ENCODE results near the gene CEP170B.

CEP170B gene

DNA sequence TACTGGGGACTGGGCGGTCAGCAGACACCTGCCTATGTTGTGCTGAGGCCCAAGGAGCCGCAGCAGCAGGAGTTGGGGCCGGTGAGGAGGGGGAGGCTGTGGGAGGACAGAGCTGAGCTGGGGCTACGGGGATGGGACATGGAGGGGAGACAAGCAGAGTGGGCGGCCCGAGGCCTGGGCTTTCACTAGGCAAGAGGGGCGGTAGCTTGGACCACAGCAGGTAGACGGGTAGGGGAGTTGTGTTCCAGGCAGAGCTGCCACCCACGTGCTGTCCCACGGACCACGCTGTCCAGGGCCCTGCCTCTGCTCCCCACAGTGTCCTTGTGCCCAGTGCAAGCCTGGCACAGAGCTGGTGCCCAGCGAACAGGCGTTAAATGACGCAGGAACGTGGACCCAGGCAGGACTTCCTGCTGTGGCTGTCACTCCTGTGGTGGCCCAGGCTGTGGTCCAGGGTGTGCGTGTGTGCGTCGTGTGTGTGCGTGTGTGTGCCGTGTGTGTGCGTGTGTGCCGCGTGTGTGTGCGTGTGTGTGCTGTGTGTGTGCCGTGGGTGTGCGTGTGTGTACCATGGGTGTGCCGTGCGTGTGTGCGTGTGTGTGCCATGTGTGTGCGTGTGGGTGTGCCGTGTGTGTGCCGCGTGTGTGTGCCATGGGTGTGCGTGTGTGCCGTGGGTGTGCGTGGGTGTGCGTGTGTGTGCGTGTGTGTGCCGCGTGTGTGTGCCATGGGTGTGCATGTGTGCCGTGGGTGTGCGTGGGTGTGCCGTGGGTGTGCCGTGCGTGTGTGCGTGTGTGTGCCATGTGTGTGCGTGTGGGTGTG is 6.8 kb downstream of the CEP170B start:
- TF ChIP-seq, protein P1, sequence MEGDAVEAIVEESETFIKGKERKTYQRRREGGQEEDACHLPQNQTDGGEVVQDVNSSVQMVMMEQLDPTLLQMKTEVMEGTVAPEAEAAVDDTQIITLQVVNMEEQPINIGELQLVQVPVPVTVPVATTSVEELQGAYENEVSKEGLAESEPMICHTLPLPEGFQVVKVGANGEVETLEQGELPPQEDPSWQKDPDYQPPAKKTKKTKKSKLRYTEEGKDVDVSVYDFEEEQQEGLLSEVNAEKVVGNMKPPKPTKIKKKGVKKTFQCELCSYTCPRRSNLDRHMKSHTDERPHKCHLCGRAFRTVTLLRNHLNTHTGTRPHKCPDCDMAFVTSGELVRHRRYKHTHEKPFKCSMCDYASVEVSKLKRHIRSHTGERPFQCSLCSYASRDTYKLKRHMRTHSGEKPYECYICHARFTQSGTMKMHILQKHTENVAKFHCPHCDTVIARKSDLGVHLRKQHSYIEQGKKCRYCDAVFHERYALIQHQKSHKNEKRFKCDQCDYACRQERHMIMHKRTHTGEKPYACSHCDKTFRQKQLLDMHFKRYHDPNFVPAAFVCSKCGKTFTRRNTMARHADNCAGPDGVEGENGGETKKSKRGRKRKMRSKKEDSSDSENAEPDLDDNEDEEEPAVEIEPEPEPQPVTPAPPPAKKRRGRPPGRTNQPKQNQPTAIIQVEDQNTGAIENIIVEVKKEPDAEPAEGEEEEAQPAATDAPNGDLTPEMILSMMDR (IDR thresholded peaks at IDR 0.05; ENCODE audit: low read depth, low read length, missing control alignments), result no peak
- Histone ChIP-seq H3K4me3 (ENCODE audit: low read depth, low read length) (no peak overlapping the region), H3K27ac (no peak overlapping the region), H3K36me3 (replicated peaks) (no peaks in the 10 kb centered on the region), H3K27me3 (replicated peaks) (no peaks in the 10 kb centered on the region)
- DNase-seq, result no peak
- in situ Hi-C loops (cut with HindIII; ENCODE audit: low pct_ligation_motif_present, low sequenced_read_pairs), result no loop called here

DNA sequence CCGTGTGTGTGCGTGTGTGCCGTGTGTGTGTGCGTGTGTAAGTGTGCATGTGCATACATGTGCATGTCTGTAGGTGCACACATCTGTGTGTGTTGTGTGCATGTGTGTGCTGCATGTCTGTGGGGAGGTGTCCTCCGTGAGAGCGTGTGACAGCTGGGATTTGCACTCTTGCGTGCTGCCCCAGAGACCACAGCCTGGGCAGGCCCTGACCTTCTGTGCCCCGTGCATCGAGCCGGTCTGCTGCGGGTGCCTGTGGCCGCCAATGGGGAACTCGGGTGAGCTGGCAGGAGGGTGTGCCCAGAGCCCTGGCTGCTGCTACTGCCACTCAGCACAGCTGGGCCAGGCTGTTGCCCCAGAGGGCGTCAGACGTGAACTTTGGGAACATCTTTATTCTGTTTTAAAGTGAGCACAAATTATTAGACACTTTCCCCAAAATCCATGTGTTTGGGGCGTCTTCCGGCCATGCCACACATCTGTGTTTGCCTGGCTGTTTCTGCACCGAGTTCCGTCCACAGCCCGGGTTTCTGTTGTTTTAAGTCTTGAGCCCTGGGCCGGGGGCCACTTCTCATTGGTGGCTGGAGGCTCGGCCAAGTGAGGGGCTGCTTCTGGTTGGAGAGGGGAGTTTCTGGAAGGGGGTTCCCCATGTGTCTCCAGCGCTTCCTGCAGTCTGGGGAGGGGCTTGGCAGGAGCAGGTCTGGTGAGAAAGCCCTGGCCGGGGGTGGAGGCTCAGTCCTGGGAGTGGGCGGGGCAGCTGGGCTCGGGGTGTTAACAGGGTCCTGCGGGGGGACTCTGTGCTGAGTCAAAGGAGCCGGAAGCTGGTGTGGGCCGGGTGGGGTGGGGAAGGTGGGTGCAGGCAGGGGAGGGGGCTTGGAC is 7.6 kb downstream of the CEP170B start:
- TF ChIP-seq, protein P1 (IDR thresholded peaks at IDR 0.05; ENCODE audit: low read depth, low read length, missing control alignments), result no peak
- Histone ChIP-seq H3K36me3 (replicated peaks) (no peaks in the 10 kb centered on the region), H3K27me3 (replicated peaks) (no peaks in the 10 kb centered on the region), H3K4me3 (ENCODE audit: low read depth, low read length) (no peak overlapping the region), H3K27ac (no peak overlapping the region)
- DNase-seq, result peak; percentile 7
- in situ Hi-C loops (cut with HindIII; ENCODE audit: low pct_ligation_motif_present, low sequenced_read_pairs), result no loop called here

DNA sequence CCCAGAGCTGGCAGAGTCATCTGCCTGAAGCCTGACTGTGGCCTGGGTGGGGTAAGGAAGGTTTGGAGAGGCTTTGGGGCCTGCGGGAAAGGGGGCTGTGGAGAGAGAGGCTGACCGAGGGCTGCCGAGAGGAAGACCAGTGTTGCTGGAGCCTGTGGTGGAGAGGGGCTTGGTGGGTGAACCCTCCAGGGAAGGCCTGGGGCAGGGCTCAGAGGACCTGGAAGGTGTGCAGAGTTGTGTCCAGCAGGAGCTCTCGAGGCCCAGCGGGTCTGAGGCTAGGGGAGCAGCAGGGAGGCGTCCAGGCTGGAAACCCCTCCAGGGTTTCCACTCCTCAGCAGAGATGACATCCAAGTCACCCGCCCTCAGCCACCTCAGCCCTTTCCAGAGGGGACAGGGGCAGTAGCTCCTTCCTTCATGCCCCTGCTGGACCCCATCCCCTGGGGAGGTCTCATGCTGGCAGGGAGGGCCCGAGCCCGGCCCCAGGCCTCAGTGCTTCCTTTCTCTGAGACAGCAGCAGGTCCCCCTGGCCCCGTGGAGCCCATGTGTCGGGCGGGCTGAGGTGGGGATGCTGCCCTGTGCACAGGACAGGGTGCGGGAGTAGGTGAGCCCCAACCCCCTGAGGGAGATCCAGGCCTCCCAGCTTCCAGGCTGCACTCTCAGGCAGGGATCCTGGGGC is 8.4 kb downstream of the CEP170B start:
- H3K36me3 ChIP-seq (replicated peaks), result peaks cover 5% of the 10 kb centered on the region
- no peak for DNase-seq
- TF ChIP-seq, protein P1 (IDR thresholded peaks at IDR 0.05; ENCODE audit: low read depth, low read length, missing control alignments), result no peak
- no peak overlapping the region for H3K4me3 ChIP-seq (ENCODE audit: low read depth, low read length)
- in situ Hi-C loops (cut with HindIII; ENCODE audit: low pct_ligation_motif_present, low sequenced_read_pairs), result no loop called here
- no peak overlapping the region for H3K27ac ChIP-seq
- H3K27me3 ChIP-seq (replicated peaks), result no peaks in the 10 kb centered on the region

DNA sequence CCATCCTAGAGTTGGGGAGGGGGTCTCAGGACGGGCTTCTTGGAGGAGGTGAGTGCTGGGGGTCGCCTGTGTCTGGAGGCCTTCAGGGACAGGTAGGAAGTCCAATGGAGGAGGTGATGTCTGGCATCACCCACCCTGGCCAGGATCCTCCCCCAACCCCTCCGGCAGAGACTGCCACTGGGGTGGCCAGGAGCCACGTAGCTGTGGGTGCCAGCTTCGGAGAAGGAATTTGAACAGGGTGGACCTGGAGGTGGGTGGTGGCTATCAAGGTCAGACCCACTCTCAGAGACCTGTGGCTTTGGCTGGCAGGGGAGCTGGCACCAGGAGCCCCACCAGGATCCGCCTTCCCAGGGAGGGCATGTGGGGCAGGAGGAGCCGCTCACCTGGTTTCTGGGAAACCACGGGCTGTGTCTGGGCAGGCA is 9.1 kb downstream of the CEP170B start:
- no peak for DNase-seq
- H3K27ac ChIP-seq, result no peak overlapping the region
- peaks cover 6% of the 10 kb centered on the region for H3K36me3 ChIP-seq (replicated peaks)
- TF ChIP-seq, protein P1 (IDR thresholded peaks at IDR 0.05; ENCODE audit: low read depth, low read length, missing control alignments), result no peak
- no peak overlapping the region for H3K4me3 ChIP-seq (ENCODE audit: low read depth, low read length)
- in situ Hi-C loops (cut with HindIII; ENCODE audit: low pct_ligation_motif_present, low sequenced_read_pairs), result no loop called here
- H3K27me3 ChIP-seq (replicated peaks), result no peaks in the 10 kb centered on the region

DNA sequence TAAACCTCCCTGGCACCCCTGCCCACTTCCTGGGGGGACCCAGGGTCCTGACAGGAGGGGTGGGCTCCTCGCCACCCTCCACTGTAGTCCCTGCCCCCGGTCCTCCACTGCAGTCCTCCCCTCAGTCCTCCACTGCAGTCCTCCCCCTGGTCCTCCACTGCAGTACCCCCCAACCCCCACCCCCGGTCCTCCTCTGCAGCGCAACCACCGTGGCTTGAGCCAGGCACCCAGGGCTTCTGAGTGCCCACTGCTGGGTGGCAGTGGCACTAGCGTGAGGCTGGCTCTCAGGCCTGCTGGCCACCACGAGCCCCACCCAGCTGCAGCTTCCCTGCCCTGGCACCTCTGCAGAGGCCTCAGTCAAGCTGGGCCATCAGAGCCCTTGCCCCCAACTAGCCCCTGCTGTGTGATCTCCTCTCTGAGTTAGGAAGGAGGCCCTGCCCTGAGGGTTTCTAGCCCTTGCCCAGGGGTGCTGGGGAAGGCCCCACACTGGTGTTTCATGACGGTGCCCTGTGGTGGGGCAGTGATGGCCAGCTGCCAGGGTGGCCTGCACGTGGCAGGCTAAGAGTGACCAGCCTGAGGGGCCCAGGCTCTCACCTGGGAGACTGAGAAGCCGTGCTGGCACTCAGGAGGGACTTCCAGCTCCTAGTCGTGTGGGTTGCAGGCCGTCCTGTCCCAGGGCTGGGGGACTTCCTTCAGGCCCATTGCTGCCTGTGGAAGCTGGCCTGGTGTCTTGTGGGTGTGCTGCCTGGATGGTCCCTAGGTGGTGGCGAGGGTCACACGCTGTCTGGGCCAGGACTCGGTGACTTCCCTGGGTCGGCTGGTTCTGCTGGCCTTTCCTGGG is 9.7 kb downstream of the CEP170B start:
- H3K27me3 ChIP-seq (replicated peaks), result no peaks in the 10 kb centered on the region
- in situ Hi-C loops (cut with HindIII; ENCODE audit: low pct_ligation_motif_present, low sequenced_read_pairs), result no loop called here
- H3K36me3 ChIP-seq (replicated peaks), result peaks cover 6% of the 10 kb centered on the region
- no peak overlapping the region for H3K27ac ChIP-seq
- DNase-seq, result no peak
- H3K4me3 ChIP-seq (ENCODE audit: low read depth, low read length), result no peak overlapping the region
- TF ChIP-seq, protein P1 (IDR thresholded peaks at IDR 0.05; ENCODE audit: low read depth, low read length, missing control alignments), result no peak

Measured in brain microvascular endothelial cell (primary cell).